Panc1 (cell line): Measurements from ENCODE around the gene SFTA2. TPM values are rescaled to one million over a fixed set of nuclear protein-coding genes. Genes with fewer than 3 reads are reported as not detected.

Experiments used
- ATAC-seq: fragments of 200-7000 bp; cut with Tn5 transposase; 2 replicates; pipeline ENCODE4 v1.9.1; 2020; ENCODE audit warnings: mild to moderate bottlenecking, moderate library complexity
- BruUV-seq: library from RNA; stranded (reverse); fragments of 400-500 nt; replicated peaks from 2 replicates; lab custom pipeline; 2021; lab: Mats Ljungman, UMichigan
- CTCF ChIA-PET: fragments of 300-600 bp; sonication (Branson Sonifier 250); formaldehyde crosslinking; loops from one replicate; lab custom pipeline; 2022; ENCODE audit warnings: antibody characterized with exemption; lab: Charles Lee
- POLR2A ChIA-PET: fragments of 300-600 bp; sonication (Branson Sonifier 250); formaldehyde crosslinking; loops from one replicate; lab custom pipeline; 2022; ENCODE audit warnings: antibody characterized with exemption; lab: Charles Lee
- DNase-seq: peaks from one replicate; pipeline ENCODE4 v3.0.0-alpha.2; 2010; ENCODE audit warnings: low read depth, low spot score
- H3K27ac ChIP-seq: 2 replicates; pipeline ENCODE4 v1.5.1; 2011; ENCODE audit warnings: mild to moderate bottlenecking, low read length, inconsistent platforms
- H3K27me3 ChIP-seq: fragments of 200-500 bp; sonication (Bioruptor generic); 2 replicates; pipeline ENCODE4 v1.6.0; 2014; ENCODE audit warnings: low read length, inconsistent platforms; ENCODE audit not compliant: control insufficient read depth, insufficient read depth
- H3K36me3 ChIP-seq: fragments of 200-500 bp; sonication (Bioruptor generic); 2 replicates; pipeline ENCODE4 v1.5.1; 2014; ENCODE audit warnings: inconsistent platforms, mild to moderate bottlenecking, low read length, moderate library complexity; ENCODE audit not compliant: control insufficient read depth, insufficient read depth
- H3K4me1 ChIP-seq: 2 replicates; pipeline ENCODE4 v1.5.1; 2011; ENCODE audit warnings: inconsistent platforms, mild to moderate bottlenecking, low read length, moderate library complexity; ENCODE audit not compliant: control insufficient read depth, insufficient read depth
- H3K4me3 ChIP-seq, 2 experiments: 2 replicates each; pipeline ENCODE4 v1.5.1; 2011 to 2012; ENCODE audit warnings: low read depth in 2 of 2, low read length in 2 of 2, mild to moderate bottlenecking in 2 of 2, inconsistent platforms in 1 of 2, moderate library complexity in 1 of 2
- H3K9me3 ChIP-seq: fragments of 200-500 bp; sonication (Bioruptor generic); 2 replicates; pipeline ENCODE4 v1.5.1; 2014; ENCODE audit warnings: low read depth, mild to moderate bottlenecking, inconsistent platforms, low read length, moderate library complexity; ENCODE audit not compliant: control insufficient read depth, insufficient read depth
- CTCF ChIP-seq: fragments of 450-650 bp; IDR thresholded peaks from 2 replicates; pipeline ENCODE4 v1.5.1; 2017; ENCODE audit warnings: mild to moderate bottlenecking
- POLR2AphosphoS5 ChIP-seq: IDR thresholded peaks from 2 replicates; pipeline ENCODE4 v1.6.1; 2012; ENCODE audit warnings: mild to moderate bottlenecking, low read depth, low read length, moderate library complexity
- SIN3A ChIP-seq: IDR thresholded peaks from 2 replicates; pipeline ENCODE4 v1.6.1; 2012; ENCODE audit warnings: low read depth, mild to moderate bottlenecking, low read length, moderate library complexity, borderline replicate concordance; ENCODE audit not compliant: insufficient read depth
- TCF7L2 ChIP-seq: IDR thresholded peaks from 2 replicates; pipeline ENCODE4 v1.6.1; 2011; ENCODE audit warnings: mild to moderate bottlenecking, low read depth, low read length, inconsistent platforms
- in situ Hi-C: cut with HindIII; loops from 2 replicates; pipeline ENCODE4 v1.10.0; 2016; ENCODE audit warnings: low sequenced_read_pairs, low pct_unique_long_range_greater_than_20kb
- intact Hi-C: fragments of 100-400 bp; cut with micrococcal nuclease; formaldehyde crosslinking; loops from one replicate; pipeline ENCODE4 v1.10.0; 2022; ENCODE audit not compliant: unreplicated experiment
- total RNA-seq: library from RNA; stranded (reverse); gene quantifications from one replicate; pipeline ENCODE4 v1.2.1, GENCODE V29; 2021; ENCODE audit not compliant: unreplicated experiment
- TF ChIP-seq, protein P1 (sequence below), 2 experiments: IDR thresholded peaks; 2 replicates each; pipeline ENCODE4 v1.6.1; 2011 to 2012; ENCODE audit warnings: low read depth in 2 of 2, control low read depth in 1 of 2, low read length in 1 of 2, mild to moderate bottlenecking in 1 of 2, moderate library complexity in 1 of 2; ENCODE audit not compliant: insufficient read depth in 1 of 2

Gene SFTA2
- total RNA-seq, 1 experiment from 2014 or later: not detected

DNA sequence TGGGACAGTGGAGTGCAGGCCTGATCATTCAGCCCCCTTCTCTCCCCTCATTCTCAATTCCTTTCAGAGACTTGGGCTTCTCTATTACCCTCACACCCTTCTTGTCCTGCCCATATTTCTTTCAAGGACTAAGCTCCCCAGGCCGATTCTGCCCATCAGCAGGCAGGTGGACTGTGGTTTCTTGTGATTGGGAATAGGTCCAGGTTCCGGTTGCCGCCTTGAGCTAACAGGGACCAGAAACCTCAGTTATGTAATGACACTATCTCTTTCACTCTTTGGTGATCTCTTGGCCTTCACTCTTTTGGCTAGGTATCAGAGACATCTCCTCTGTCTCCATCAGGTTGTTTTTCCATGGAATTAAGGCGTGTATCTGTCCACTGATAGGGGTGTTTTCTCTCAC lies 15.3 kb upstream of the SFTA2 start:
- no TSS peak for BruUV-seq
- CTCF ChIA-PET: no interaction called here

GRCh38 chr6:30945281-30945680 lies 13.3 kb upstream of the SFTA2 start:
- Histone ChIP-seq H3K36me3 (no peaks in the 10 kb centered on the region), H3K4me3 (no peak overlapping the region), H3K27ac (no peak overlapping the region), H3K4me1 (peaks cover 8% of the 10 kb centered on the region; the same call in 1 of the 2 replicates), H3K9me3 (no peaks in the 10 kb centered on the region), H3K27me3 (peaks cover 10% of the 10 kb centered on the region)
- DNase-seq: no peak
- BruUV-seq: no TSS peak
- intact Hi-C loops (no loop called here), in situ Hi-C loops (no loop called here)
- TF ChIP-seq, protein P1, sequence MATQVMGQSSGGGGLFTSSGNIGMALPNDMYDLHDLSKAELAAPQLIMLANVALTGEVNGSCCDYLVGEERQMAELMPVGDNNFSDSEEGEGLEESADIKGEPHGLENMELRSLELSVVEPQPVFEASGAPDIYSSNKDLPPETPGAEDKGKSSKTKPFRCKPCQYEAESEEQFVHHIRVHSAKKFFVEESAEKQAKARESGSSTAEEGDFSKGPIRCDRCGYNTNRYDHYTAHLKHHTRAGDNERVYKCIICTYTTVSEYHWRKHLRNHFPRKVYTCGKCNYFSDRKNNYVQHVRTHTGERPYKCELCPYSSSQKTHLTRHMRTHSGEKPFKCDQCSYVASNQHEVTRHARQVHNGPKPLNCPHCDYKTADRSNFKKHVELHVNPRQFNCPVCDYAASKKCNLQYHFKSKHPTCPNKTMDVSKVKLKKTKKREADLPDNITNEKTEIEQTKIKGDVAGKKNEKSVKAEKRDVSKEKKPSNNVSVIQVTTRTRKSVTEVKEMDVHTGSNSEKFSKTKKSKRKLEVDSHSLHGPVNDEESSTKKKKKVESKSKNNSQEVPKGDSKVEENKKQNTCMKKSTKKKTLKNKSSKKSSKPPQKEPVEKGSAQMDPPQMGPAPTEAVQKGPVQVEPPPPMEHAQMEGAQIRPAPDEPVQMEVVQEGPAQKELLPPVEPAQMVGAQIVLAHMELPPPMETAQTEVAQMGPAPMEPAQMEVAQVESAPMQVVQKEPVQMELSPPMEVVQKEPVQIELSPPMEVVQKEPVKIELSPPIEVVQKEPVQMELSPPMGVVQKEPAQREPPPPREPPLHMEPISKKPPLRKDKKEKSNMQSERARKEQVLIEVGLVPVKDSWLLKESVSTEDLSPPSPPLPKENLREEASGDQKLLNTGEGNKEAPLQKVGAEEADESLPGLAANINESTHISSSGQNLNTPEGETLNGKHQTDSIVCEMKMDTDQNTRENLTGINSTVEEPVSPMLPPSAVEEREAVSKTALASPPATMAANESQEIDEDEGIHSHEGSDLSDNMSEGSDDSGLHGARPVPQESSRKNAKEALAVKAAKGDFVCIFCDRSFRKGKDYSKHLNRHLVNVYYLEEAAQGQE (IDR thresholded peaks at IDR 0.05; ENCODE audit: insufficient read depth in 1 of 2, low read depth in 2 of 2, low read length in 1 of 2): no peak
- TF ChIP-seq SIN3A (no peak), CTCF (no peak)
- ChIA-PET POLR2A (no interaction called here), CTCF (no interaction called here)
- no peak for ATAC-seq

More for the DNA sequence above, 15.3 kb upstream of the SFTA2 start:
- intact Hi-C loops: no loop called here
- no peak for ATAC-seq
- H3K27me3 ChIP-seq: peaks cover 15% of the 10 kb centered on the region
- peaks cover 7% of the 10 kb centered on the region; the same call in 1 of the 2 replicates for H3K4me1 ChIP-seq
- no peak overlapping the region for H3K4me3 ChIP-seq
- H3K27ac ChIP-seq: no peak overlapping the region
- in situ Hi-C loops: no loop called here
- H3K9me3 ChIP-seq: no peaks in the 10 kb centered on the region
- DNase-seq: no peak
- POLR2A ChIA-PET: no interaction called here
- no peaks in the 10 kb centered on the region for H3K36me3 ChIP-seq
- TF ChIP-seq POLR2AphosphoS5: no peak
- no peak for TF ChIP-seq TCF7L2
- TF ChIP-seq CTCF: no peak
- no peak for TF ChIP-seq SIN3A
- TF ChIP-seq, protein P1 (IDR thresholded peaks at IDR 0.05; ENCODE audit: insufficient read depth in 1 of 2, low read depth in 2 of 2, low read length in 1 of 2): no peak
